ENCODE data around the gene TTLL13.
"Not testable (repeated sequence)": the region's sequence is repeated elsewhere in the genome, so short reads cannot be mapped to it uniquely, and the experiment has no call there.

The TTLL13 gene

DNA sequence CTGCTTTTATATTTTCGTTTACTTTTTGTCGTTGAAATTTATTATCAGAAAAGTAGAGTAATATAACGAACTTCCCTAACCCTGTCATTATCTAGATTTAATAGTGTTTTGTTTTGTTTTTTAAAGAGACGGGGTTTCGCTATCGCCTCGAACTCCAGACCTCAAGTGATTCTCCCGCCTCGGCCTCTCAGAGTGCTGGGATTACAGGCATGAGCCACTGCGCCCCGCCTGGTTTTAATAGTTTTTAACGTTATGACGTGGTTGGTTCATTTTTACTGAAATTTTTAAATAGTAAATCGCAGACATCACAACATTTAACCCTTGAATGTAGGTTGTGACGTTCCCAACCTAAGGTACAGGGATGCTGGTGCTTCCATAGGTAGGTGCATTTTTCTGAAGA, 17.1 kb downstream of the TTLL13 start:
- H3K9me3 ChIP-seq = no peaks in the 10 kb centered on the region
- H3K4me1 ChIP-seq = peaks cover 21% of the 10 kb centered on the region
- no peaks in the 10 kb centered on the region for H3K27me3 ChIP-seq (ENCODE audit: low read depth)
- in situ Hi-C loops (cut with MboI; ENCODE audit: low sequenced_read_pairs) = no loop called here
- DNase-seq (ENCODE audit: low spot score in 2 of 2) = peak in 1 of 2 experiments; percentile 39
- H3K4me3 ChIP-seq = peak overlapping the region; percentile 90
- peaks cover 30% of the 10 kb centered on the region for H3K36me3 ChIP-seq (replicated peaks)

DNA sequence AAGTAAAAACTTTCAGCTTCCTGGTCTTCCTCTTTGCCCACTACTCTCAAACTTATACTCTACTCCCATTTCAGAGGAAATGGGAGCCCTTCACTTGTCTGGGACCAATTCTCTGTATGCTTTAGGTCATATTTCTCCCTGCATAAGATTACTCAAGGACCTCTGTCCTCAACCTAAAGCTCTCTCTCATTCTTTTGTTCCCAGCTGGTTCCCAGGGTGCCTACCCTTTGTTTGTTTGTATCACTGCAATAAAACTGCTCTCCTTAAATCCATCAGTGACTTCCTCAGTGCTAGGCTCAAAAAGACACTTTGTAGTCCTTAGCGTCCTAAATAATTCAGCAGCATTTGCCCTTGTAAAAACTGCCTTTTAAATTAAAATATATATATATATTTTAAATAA, 19.1 kb downstream of the TTLL13 start:
- H3K4me3 ChIP-seq = peak overlapping the region; percentile 90; the same call in 1 of the 2 replicates
- H3K27me3 ChIP-seq (ENCODE audit: low read depth) = no peaks in the 10 kb centered on the region
- peaks cover 49% of the 10 kb centered on the region for H3K36me3 ChIP-seq (replicated peaks)
- DNase-seq (ENCODE audit: low spot score in 2 of 2) = peak; percentile 67 to 94
- H3K9me3 ChIP-seq = no peaks in the 10 kb centered on the region
- in situ Hi-C loops (cut with MboI; ENCODE audit: low sequenced_read_pairs) = no loop called here
- H3K4me1 ChIP-seq = peaks cover 21% of the 10 kb centered on the region

DNA sequence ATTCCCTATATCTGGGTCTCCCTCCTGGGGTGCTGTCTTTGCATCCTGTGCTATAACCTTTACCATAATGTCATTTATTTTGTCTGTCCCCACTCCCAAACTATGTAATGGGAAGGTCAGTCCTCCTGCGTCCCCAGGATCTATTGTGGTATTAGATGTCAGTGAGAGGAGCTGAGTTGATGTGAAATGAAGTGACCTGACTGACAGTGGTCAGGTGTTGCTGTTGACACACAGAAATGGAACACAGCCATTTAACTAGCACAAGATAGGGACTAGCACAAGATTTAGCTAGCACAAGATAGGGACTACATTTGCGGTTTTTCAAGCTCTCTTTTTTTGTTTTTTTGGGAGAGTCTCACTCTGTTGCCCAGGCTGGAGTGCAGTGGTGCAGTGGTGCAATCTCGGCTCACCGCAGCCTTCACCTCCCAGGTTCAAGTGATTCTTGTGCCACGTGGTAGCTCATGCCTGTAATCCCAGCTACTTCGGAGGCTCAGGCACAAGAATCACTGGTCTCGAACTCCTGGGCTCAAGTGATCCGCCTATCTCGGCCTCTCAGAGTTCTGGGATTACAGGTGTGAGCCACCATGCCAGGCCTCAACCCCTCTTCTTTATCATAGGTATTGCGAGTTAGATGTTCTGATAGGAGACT, 21.3 kb downstream of the TTLL13 start:
- Histone ChIP-seq H3K4me3 (no peak overlapping the region), H3K4me1 (peaks cover 15% of the 10 kb centered on the region), H3K27me3 (ENCODE audit: low read depth) (no peaks in the 10 kb centered on the region), H3K36me3 (replicated peaks) (peaks cover 50% of the 10 kb centered on the region), H3K9me3 (no peaks in the 10 kb centered on the region)
- in situ Hi-C loops (cut with MboI; ENCODE audit: low sequenced_read_pairs) = no loop called here
- no peak for DNase-seq (ENCODE audit: low spot score in 2 of 2)

DNA sequence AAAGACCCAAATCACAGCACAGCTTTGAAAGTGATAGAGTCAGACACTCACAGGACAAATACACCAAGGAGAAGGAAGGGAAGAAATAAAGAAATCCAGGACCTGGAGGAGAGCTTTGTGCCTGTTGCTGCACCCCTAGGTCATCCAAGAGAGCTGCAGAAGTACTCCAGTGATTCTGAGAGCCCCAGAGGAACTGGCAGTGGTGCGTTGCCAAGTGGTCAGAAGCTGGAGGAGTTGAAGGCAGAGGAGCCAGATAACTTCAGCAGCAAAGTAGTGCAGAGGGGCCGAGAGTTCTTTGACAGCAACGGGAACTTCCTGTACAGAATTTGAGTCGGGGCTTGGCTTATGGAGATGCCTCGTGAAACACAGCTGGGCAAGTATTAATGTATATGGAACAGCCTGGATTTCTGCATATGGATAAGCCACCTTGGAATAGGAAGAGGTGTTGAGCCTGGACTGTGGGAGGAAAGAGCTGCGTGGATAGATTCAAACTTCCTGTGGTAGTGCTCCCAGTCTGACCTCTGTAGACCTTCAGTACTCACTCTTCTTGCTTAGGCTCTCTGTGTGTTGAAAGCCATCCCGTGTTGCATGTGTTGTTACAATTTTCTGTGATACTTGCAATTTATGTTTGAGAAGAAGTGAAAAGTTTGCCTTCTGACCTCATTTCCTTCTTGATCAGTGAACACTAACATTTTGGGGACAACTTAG, 22.3 kb downstream of the TTLL13 start:
- H3K4me3 ChIP-seq = no peak overlapping the region
- no peaks in the 10 kb centered on the region for H3K27me3 ChIP-seq (ENCODE audit: low read depth)
- peaks cover 14% of the 10 kb centered on the region for H3K4me1 ChIP-seq
- no peaks in the 10 kb centered on the region for H3K9me3 ChIP-seq
- DNase-seq (ENCODE audit: low spot score in 2 of 2) = no peak
- H3K36me3 ChIP-seq (replicated peaks) = peaks cover 47% of the 10 kb centered on the region
- in situ Hi-C loops (cut with MboI; ENCODE audit: low sequenced_read_pairs) = no loop called here

DNA sequence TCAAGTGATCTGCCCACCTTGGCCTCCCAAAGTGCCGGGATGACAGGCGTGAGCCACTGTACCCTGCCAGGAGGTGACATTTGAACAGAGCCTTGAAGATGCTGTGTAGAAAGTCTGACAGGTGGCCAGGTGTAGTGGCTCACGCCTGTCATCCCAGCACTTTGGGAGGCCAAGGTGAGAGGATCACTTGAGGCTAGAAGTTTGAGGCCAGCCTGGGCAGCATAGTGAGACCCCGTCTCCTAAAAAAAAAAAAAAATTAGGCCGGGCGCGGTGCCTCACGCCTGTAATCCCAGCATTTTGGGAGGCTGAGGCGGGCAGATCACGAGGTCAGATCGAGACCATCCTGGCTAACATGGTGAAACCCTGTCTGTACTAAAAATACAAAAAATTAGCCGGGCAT, 29.1 kb downstream of the TTLL13 start:
- H3K4me1 ChIP-seq; DNase-seq (ENCODE audit: low spot score in 2 of 2); H3K36me3 ChIP-seq (replicated peaks); in situ Hi-C loops (cut with MboI; ENCODE audit: low sequenced_read_pairs); H3K9me3 ChIP-seq; H3K4me3 ChIP-seq; H3K27me3 ChIP-seq (ENCODE audit: low read depth): not testable (repeated sequence)

DNA sequence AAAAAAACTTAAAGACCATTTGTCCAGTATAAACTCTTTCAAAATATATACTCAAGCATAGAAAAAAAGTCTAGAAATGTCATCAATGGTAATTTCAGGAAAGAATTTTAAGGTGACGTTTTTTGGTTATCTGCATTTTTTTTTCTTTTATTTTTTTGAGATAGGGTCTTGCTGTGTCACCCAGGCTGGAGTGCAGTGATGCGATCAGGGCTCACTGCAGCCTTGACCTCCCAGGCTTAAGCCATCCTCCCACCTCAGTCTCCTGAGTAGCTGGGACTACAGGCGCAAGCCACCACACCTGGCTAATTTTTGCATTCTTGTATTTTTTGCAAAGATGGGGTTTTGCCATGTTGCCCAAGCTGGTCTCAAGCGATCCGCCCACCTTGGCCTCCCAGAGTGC, 31.4 kb downstream of the TTLL13 start:
- H3K27me3 ChIP-seq (ENCODE audit: low read depth); in situ Hi-C loops (cut with MboI; ENCODE audit: low sequenced_read_pairs): not testable (repeated sequence)

DNA sequence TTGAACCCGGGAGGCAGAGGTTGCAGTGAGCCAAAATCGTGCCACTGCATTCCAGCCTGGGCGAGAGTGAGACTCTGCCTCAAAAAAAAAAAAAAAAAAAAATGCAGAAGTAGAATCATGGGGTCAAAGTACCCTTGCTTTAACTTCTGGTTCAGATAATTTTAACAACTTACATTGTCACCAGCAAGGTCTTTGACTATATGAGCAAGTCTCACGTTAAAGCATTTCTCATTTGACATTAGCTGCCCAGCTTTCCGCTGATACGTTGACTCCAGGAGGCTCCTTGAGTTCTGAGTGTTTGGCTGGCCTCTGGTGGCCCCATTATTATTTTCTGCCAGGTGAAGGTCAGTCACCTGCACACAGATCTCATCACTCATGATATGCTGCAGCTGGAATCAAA, 32.3 kb downstream of the TTLL13 start:
- H3K4me1 ChIP-seq; H3K9me3 ChIP-seq; H3K4me3 ChIP-seq; H3K27me3 ChIP-seq (ENCODE audit: low read depth); in situ Hi-C loops (cut with MboI; ENCODE audit: low sequenced_read_pairs); DNase-seq (ENCODE audit: low spot score in 2 of 2); H3K36me3 ChIP-seq (replicated peaks): not testable (repeated sequence)

More for the DNA sequence above, 31.4 kb downstream of the TTLL13 start:
- not testable (repeated sequence) for H3K4me1 ChIP-seq; H3K36me3 ChIP-seq (replicated peaks); DNase-seq (ENCODE audit: low spot score in 2 of 2); H3K9me3 ChIP-seq; H3K4me3 ChIP-seq

DNA sequence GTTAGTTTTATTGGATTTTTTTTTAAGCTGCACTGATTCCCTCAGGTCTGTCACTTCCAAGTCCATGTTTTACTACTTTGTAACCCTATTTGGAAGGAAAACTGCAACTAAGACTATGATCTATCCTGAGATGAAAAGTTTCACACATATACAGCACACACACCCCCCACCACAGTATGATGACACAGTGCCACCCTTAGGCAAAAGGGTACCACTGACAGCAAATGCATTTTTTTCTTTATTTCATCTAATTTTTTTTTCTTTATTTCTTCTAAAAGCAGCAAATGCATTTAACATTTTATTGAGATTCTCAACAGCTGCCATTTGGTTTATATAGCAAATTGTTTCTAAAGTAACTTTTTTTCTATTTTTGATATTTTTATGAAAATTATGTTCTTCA, 37.3 kb downstream of the TTLL13 start:
- H3K27me3 ChIP-seq (ENCODE audit: low read depth) = no peaks in the 10 kb centered on the region
- peaks cover 4% of the 10 kb centered on the region for H3K4me1 ChIP-seq
- in situ Hi-C loops (cut with MboI; ENCODE audit: low sequenced_read_pairs) = no loop called here
- no peaks in the 10 kb centered on the region for H3K36me3 ChIP-seq (replicated peaks)
- H3K9me3 ChIP-seq = no peaks in the 10 kb centered on the region
- DNase-seq (ENCODE audit: low spot score in 2 of 2) = peak; percentile 29 to 43
- no peak overlapping the region for H3K4me3 ChIP-seq

GRCh38 chr15:90287101-90287500, 37.7 kb downstream of the TTLL13 start:
- Histone ChIP-seq H3K36me3 (replicated peaks) (no peaks in the 10 kb centered on the region), H3K9me3 (no peaks in the 10 kb centered on the region), H3K4me3 (no peak overlapping the region), H3K4me1 (peaks cover 4% of the 10 kb centered on the region), H3K27me3 (ENCODE audit: low read depth) (no peaks in the 10 kb centered on the region)
- in situ Hi-C loops (cut with MboI; ENCODE audit: low sequenced_read_pairs) = no loop called here
- no peak for DNase-seq (ENCODE audit: low spot score in 2 of 2)

DNA sequence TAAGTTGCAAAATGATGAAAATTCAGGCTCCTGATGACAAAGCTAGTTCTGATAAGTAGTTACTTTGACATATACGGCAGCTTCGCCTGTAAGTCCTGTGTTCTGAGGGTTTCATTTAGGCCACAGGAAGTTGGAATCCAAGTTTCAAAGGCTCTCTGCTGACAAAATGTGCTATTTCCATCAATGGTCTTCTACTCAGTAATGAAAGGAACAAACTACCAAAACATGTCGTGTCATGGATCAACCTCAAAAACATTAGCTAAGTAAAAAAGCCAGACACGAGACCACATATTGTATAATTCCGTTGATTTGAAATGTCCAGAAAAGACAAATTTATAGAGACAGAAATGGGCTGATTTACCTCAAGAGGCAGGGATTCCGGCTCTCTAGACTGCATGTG, 38.6 kb downstream of the TTLL13 start:
- DNase-seq (ENCODE audit: low spot score in 2 of 2) = no peak
- Histone ChIP-seq H3K36me3 (replicated peaks) (no peaks in the 10 kb centered on the region), H3K4me3 (no peak overlapping the region), H3K27me3 (ENCODE audit: low read depth) (no peaks in the 10 kb centered on the region), H3K9me3 (no peaks in the 10 kb centered on the region), H3K4me1 (peaks cover 4% of the 10 kb centered on the region)
- in situ Hi-C loops (cut with MboI; ENCODE audit: low sequenced_read_pairs) = no loop called here

GRCh38 chr15:90291679-90292356, 42.5 kb downstream of the TTLL13 start:
- H3K4me3 ChIP-seq = no peak overlapping the region
- peaks cover 4% of the 10 kb centered on the region for H3K4me1 ChIP-seq
- H3K27me3 ChIP-seq (ENCODE audit: low read depth) = 0 out of 2 replicates have a peak, but pooled peaks cover 2% of the 10 kb centered on the region
- DNase-seq (ENCODE audit: low spot score in 2 of 2) = peak; percentile 29 to 80
- H3K9me3 ChIP-seq = no peaks in the 10 kb centered on the region
- in situ Hi-C loops (cut with MboI; ENCODE audit: low sequenced_read_pairs) = no loop called here
- no peaks in the 10 kb centered on the region for H3K36me3 ChIP-seq (replicated peaks)

DNA sequence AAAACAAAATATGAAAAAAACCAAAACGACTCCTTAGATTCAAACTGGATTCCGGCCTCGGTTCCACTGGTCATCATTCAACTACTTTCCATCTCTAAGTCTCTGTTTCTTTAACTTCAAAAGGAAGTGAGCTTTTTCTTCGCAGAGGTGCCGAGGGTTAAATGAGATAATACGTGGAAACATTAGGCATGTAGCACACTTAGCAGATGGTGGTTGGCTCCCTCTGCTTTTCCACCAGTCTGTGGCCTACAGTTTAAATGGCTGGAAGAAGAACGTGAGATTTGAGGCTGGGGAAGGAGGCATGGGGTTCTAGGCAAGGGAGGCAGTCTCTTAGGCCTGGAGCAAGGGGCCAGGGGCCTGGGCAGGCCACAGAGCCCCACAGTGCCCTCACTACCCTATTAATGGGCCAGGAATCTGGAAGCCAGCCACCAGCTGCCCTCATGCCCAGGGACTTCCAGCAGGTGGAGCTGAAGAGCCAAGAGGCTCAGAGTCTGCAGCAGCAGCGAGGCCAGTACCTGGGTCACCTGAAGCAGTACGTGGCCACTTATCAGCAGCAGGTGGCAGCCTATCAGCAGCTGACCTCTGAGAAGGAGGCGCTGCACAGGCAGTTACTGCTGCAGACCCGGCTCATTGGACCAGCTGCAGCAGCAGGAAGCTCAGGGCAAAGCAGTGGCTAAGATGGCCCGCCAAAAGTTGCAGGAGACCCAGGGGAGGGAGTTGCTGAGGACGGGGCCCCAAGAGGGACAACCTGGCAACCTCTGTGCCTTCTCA, 43.9 kb downstream of the TTLL13 start:
- H3K9me3 ChIP-seq; H3K4me3 ChIP-seq; H3K4me1 ChIP-seq; in situ Hi-C loops (cut with MboI; ENCODE audit: low sequenced_read_pairs); H3K36me3 ChIP-seq (replicated peaks); H3K27me3 ChIP-seq (ENCODE audit: low read depth): not testable (repeated sequence)
- DNase-seq (ENCODE audit: low spot score in 2 of 2) = peak; percentile 37 to 88

GRCh38 chr15:90294159-90294558, 44.8 kb downstream of the TTLL13 start:
- in situ Hi-C loops (cut with MboI; ENCODE audit: low sequenced_read_pairs) = no loop called here
- DNase-seq (ENCODE audit: low spot score in 2 of 2) = no peak
- no peaks in the 10 kb centered on the region for H3K36me3 ChIP-seq (replicated peaks)
- no peaks in the 10 kb centered on the region for H3K4me1 ChIP-seq
- no peak overlapping the region for H3K4me3 ChIP-seq
- H3K27me3 ChIP-seq (ENCODE audit: low read depth) = 0 out of 2 replicates have a peak, but pooled peaks cover 2% of the 10 kb centered on the region
- H3K9me3 ChIP-seq = no peaks in the 10 kb centered on the region
